ENCODE data around the gene ASXL2. TPM values are rescaled to one million over a fixed set of nuclear protein-coding genes. Genes with fewer than 3 reads are reported as not detected.

The ASXL2 gene
- total and polyA plus RNA-seq, 2 of the 13 experiments (the other 11 are each of a cell fraction or from before 2014, with no cell fraction given) = 12.1 to 19.2 TPM

DNA sequence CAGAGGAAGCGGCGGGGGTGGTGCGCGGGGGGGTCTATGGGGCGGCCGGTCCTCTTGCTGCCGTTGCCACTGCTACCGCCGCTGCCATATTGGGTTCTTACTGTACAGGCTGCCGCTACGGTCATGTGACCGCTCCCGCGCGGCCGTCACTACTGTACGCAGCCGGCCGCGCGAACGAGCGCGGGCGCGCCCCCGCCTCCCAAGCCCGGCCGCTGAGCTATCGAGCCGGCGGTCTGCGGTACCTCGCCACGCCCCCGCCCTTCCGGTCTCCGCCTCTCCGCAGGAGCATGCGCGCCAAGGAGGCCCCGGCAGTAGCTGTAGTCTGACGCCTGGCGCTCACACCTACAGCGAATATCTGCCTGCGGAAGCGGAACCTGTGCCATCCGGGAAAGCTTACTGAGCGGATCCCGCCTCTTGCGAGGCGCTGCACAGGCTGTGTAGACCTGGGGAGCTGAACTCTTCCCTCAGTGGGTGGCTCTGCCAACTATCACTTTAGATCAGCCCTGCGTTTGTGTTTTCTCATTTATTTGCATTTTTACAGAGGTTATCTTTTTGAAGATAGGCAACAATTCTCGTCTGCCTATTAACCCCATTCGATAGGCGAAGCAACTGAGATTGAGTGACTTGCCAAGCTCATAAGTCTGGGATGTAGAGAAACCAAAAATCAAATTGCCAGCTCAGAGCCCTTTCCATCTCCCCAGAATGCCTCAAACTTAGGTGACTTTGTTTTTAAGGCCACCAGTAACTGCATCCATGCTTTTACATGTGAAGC is at the start of gene ASXL2 (continued):
- TF ChIP-seq ZNF230 (CRISPR knock-in tag; IDR thresholded peaks at IDR 0.05) (no peak), TBX2 (CRISPR knock-in tag; IDR thresholded peaks at IDR 0.05; ENCODE audit: borderline replicate concordance) (peak; percentile 85; the same call in 1 of the 2 replicates), NFIC (IDR thresholded peaks at IDR 0.05; ENCODE audit: low read length) (0 out of 2 replicates have a peak, but pooled peaks have one; percentile 79), ZNF232 (CRISPR knock-in tag; IDR thresholded peaks at IDR 0.05; ENCODE audit: borderline replicate concordance) (peak; percentile 95), ZNF678 (CRISPR knock-in tag; IDR thresholded peaks at IDR 0.05) (no peak), CHD2 (IDR thresholded peaks at IDR 0.05; ENCODE audit: low read depth, low read length) (no peak)
- TF ChIP-seq, protein P1, sequence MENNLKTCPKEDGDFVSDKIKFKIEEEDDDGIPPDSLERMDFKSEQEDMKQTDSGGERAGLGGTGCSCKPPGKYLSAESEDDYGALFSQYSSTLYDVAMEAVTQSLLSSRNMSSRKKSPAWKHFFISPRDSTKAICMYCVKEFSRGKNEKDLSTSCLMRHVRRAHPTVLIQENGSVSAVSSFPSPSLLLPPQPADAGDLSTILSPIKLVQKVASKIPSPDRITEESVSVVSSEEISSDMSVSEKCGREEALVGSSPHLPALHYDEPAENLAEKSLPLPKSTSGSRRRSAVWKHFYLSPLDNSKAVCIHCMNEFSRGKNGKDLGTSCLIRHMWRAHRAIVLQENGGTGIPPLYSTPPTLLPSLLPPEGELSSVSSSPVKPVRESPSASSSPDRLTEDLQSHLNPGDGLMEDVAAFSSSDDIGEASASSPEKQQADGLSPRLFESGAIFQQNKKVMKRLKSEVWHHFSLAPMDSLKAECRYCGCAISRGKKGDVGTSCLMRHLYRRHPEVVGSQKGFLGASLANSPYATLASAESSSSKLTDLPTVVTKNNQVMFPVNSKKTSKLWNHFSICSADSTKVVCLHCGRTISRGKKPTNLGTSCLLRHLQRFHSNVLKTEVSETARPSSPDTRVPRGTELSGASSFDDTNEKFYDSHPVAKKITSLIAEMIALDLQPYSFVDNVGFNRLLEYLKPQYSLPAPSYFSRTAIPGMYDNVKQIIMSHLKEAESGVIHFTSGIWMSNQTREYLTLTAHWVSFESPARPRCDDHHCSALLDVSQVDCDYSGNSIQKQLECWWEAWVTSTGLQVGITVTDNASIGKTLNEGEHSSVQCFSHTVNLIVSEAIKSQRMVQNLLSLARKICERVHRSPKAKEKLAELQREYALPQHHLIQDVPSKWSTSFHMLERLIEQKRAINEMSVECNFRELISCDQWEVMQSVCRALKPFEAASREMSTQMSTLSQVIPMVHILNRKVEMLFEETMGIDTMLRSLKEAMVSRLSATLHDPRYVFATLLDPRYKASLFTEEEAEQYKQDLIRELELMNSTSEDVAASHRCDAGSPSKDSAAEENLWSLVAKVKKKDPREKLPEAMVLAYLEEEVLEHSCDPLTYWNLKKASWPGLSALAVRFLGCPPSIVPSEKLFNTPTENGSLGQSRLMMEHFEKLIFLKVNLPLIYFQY (CRISPR knock-in tag; IDR thresholded peaks at IDR 0.05; ENCODE audit: borderline replicate concordance) = no peak
- TF ChIP-seq, protein P2, sequence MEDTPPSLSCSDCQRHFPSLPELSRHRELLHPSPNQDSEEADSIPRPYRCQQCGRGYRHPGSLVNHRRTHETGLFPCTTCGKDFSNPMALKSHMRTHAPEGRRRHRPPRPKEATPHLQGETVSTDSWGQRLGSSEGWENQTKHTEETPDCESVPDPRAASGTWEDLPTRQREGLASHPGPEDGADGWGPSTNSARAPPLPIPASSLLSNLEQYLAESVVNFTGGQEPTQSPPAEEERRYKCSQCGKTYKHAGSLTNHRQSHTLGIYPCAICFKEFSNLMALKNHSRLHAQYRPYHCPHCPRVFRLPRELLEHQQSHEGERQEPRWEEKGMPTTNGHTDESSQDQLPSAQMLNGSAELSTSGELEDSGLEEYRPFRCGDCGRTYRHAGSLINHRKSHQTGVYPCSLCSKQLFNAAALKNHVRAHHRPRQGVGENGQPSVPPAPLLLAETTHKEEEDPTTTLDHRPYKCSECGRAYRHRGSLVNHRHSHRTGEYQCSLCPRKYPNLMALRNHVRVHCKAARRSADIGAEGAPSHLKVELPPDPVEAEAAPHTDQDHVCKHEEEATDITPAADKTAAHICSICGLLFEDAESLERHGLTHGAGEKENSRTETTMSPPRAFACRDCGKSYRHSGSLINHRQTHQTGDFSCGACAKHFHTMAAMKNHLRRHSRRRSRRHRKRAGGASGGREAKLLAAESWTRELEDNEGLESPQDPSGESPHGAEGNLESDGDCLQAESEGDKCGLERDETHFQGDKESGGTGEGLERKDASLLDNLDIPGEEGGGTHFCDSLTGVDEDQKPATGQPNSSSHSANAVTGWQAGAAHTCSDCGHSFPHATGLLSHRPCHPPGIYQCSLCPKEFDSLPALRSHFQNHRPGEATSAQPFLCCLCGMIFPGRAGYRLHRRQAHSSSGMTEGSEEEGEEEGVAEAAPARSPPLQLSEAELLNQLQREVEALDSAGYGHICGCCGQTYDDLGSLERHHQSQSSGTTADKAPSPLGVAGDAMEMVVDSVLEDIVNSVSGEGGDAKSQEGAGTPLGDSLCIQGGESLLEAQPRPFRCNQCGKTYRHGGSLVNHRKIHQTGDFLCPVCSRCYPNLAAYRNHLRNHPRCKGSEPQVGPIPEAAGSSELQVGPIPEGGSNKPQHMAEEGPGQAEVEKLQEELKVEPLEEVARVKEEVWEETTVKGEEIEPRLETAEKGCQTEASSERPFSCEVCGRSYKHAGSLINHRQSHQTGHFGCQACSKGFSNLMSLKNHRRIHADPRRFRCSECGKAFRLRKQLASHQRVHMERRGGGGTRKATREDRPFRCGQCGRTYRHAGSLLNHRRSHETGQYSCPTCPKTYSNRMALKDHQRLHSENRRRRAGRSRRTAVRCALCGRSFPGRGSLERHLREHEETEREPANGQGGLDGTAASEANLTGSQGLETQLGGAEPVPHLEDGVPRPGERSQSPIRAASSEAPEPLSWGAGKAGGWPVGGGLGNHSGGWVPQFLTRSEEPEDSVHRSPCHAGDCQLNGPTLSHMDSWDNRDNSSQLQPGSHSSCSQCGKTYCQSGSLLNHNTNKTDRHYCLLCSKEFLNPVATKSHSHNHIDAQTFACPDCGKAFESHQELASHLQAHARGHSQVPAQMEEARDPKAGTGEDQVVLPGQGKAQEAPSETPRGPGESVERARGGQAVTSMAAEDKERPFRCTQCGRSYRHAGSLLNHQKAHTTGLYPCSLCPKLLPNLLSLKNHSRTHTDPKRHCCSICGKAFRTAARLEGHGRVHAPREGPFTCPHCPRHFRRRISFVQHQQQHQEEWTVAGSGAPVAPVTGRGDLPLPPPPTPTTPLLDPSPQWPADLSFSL (CRISPR knock-in tag; IDR thresholded peaks at IDR 0.05) = no peak
- TF ChIP-seq, protein P3, sequence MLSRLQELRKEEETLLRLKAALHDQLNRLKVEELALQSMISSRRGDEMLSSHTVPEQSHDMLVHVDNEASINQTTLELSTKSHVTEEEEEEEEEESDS (CRISPR knock-in tag; IDR thresholded peaks at IDR 0.05; ENCODE audit: borderline replicate concordance) = no peak
- TF ChIP-seq, protein P4, sequence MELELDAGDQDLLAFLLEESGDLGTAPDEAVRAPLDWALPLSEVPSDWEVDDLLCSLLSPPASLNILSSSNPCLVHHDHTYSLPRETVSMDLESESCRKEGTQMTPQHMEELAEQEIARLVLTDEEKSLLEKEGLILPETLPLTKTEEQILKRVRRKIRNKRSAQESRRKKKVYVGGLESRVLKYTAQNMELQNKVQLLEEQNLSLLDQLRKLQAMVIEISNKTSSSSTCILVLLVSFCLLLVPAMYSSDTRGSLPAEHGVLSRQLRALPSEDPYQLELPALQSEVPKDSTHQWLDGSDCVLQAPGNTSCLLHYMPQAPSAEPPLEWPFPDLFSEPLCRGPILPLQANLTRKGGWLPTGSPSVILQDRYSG (CRISPR knock-in tag; IDR thresholded peaks at IDR 0.05) = peak; percentile 85; the same call in 1 of the 2 replicates
- TF ChIP-seq, protein P5, sequence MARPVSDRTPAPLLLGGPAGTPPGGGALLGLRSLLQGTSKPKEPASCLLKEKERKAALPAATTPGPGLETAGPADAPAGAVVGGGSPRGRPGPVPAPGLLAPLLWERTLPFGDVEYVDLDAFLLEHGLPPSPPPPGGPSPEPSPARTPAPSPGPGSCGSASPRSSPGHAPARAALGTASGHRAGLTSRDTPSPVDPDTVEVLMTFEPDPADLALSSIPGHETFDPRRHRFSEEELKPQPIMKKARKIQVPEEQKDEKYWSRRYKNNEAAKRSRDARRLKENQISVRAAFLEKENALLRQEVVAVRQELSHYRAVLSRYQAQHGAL (CRISPR knock-in tag; IDR thresholded peaks at IDR 0.05; ENCODE audit: not compliant biosample characterization) = peak; percentile 90
